OCI-LY1 (cell line): ENCODE results near the gene SIX1.

Experiments
- H2AFZ ChIP-seq: fragments of 200-600 bp; sonication (generic), shearing (Covaris generic); 2 replicates; pipeline ENCODE4 v1.6.0; 2014; ENCODE audit warnings: antibody characterized with exemption, mild to moderate bottlenecking, low read length
- H3F3A ChIP-seq: fragments of 200-600 bp; sonication (generic), shearing (Covaris generic); 2 replicates; pipeline ENCODE4 v1.6.0; 2014; ENCODE audit warnings: mild to moderate bottlenecking, antibody characterized with exemption, low read length, moderate library complexity; ENCODE audit not compliant: insufficient read depth
- H3K27ac ChIP-seq: fragments of 200-600 bp; sonication (generic); 2 replicates; pipeline ENCODE4 v1.5.1; 2014; ENCODE audit warnings: low read length, mixed run types, mild to moderate bottlenecking, low read depth; ENCODE audit not compliant: poor library complexity, severe bottlenecking
- H3K27me3 ChIP-seq: fragments of 200-600 bp; sonication (generic); 2 replicates; pipeline ENCODE4 v1.6.0; 2014; ENCODE audit warnings: antibody characterized with exemption, mild to moderate bottlenecking, low read length, moderate library complexity; ENCODE audit not compliant: insufficient read depth
- H3K36me3 ChIP-seq: fragments of 200-600 bp; sonication (generic); 2 replicates; pipeline ENCODE4 v1.6.1; 2014; ENCODE audit warnings: mild to moderate bottlenecking, antibody characterized with exemption, low read length, moderate library complexity, mixed read lengths; ENCODE audit not compliant: insufficient read depth
- H3K4me1 ChIP-seq: fragments of 200-600 bp; sonication (generic); 2 replicates; pipeline ENCODE4 v1.5.1; 2014; ENCODE audit warnings: mild to moderate bottlenecking, low read length, moderate library complexity; ENCODE audit not compliant: insufficient read depth, severe bottlenecking
- H3K4me2 ChIP-seq: fragments of 200-600 bp; sonication (generic), shearing (Covaris generic); 2 replicates; pipeline ENCODE4 v1.6.1; 2014; ENCODE audit warnings: low read length
- H3K4me3 ChIP-seq: fragments of 200-600 bp; sonication (generic); 2 replicates; pipeline ENCODE4 v1.5.1; 2014; ENCODE audit warnings: low read length, low read depth, mild to moderate bottlenecking, mixed read lengths; ENCODE audit not compliant: poor library complexity, severe bottlenecking
- H3K79me2 ChIP-seq: fragments of 200-600 bp; shearing (Covaris generic); 2 replicates; pipeline ENCODE4 v1.6.1; 2016; ENCODE audit warnings: mixed run types, low read length, mixed read lengths; ENCODE audit not compliant: insufficient read depth
- H3K9ac ChIP-seq: fragments of 200-600 bp; sonication (generic), shearing (Covaris generic); 2 replicates; pipeline ENCODE4 v1.6.1; 2014; ENCODE audit warnings: mild to moderate bottlenecking, low read length, mixed read lengths
- H3K9me2 ChIP-seq: fragments of 200-600 bp; sonication (generic), shearing (Covaris generic); 2 replicates; pipeline ENCODE4 v1.6.1; 2014; ENCODE audit warnings: low read depth, mild to moderate bottlenecking, low read length, mixed read lengths
- H3K9me3 ChIP-seq: fragments of 200-600 bp; shearing (Covaris generic); 2 replicates; pipeline ENCODE4 v1.6.1; 2014; ENCODE audit warnings: low read length, mixed read lengths
- H4K20me1 ChIP-seq: fragments of 200-600 bp; sonication (generic), shearing (Covaris generic); 2 replicates; pipeline ENCODE4 v1.6.0; 2016; ENCODE audit warnings: mild to moderate bottlenecking, low read length; ENCODE audit not compliant: insufficient read depth
- CTCF ChIP-seq: fragments of 200-600 bp; sonication (generic), shearing (Covaris generic); IDR thresholded peaks from 2 replicates; pipeline ENCODE4 v1.5.1; 2017; ENCODE audit warnings: mild to moderate bottlenecking, antibody characterized with exemption, low read length, moderate library complexity, mixed read lengths
- EZH2 ChIP-seq: fragments of 200-600 bp; sonication (generic), shearing (Covaris generic); IDR thresholded peaks from 2 replicates; pipeline ENCODE4 v1.8.0; 2017; ENCODE audit warnings: borderline replicate concordance, mixed run types, mild to moderate bottlenecking, antibody characterized with exemption, low read length, moderate library complexity, mixed read lengths

Gene SIX1

GRCh38 chr14:60641742-60642269, 7.5 kb downstream of the SIX1 start:
- Histone ChIP-seq H3K9ac (no peak overlapping the region), H4K20me1 (no peaks in the 10 kb centered on the region), H3K9me3 (no peaks in the 10 kb centered on the region), H3K36me3 (no peaks in the 10 kb centered on the region), H3F3A (no peaks in the 10 kb centered on the region), H3K4me3 (no peak overlapping the region), H3K79me2 (no peaks in the 10 kb centered on the region), H3K27ac (no peak overlapping the region), H2AFZ (no peak overlapping the region), H3K27me3 (peaks cover 3% of the 10 kb centered on the region; the same call in 1 of the 2 replicates), H3K4me1 (peaks cover 12% of the 10 kb centered on the region), H3K4me2 (no peak overlapping the region), H3K9me2 (no peaks in the 10 kb centered on the region)
- TF ChIP-seq CTCF (no peak), EZH2 (no peak)

DNA sequence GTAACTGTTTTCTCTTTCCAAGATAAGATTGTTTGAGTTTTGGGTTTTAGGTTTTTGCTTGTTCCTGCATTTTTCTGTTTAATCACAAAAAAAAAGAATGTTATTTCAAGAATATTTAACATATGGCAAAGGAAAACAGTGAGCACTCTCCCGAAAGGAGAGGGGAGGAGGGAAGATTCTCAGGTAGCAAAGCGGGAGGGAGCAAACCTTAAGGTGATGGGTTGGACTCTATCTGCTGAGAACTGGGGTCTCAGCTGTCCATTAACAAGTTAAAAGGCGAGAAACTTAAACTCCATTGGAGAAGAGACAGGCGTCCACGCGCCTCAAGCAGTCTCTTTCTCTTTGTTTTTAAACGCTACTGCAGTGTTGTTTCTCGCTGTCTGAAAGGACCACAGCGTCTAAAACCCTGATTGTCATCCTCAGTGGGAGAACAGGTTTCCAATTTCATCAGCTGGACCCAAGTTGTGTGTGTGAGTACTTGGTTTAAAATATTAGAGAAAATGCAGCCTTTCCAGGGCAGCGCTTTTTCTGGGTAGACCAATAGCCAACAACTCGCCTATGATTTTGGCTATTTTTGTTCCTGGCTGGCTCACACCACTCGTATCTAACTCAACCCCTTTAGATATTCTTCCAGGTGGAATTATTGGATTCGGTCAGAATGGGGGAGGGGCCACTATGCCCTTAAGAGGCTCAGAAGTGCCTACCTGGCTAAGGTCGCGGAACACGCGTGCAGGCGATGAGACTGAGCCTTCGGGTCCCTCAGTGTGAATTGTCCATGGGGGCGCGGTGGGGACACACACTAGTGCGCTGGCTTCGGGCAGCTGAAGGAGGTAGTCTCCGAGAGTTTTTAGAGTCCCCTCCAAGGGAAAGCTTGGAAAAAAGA, 8.2 kb downstream of the SIX1 start:
- Histone ChIP-seq H3K9me2 (no peaks in the 10 kb centered on the region), H3K4me3 (no peak overlapping the region), H3K27me3 (peaks cover 3% of the 10 kb centered on the region; the same call in 1 of the 2 replicates), H3K9ac (no peak overlapping the region), H3K9me3 (no peaks in the 10 kb centered on the region), H3K36me3 (no peaks in the 10 kb centered on the region), H3K4me2 (no peak overlapping the region), H3K27ac (no peak overlapping the region), H4K20me1 (no peaks in the 10 kb centered on the region), H3K79me2 (no peaks in the 10 kb centered on the region), H2AFZ (no peak overlapping the region), H3K4me1 (peaks cover 13% of the 10 kb centered on the region), H3F3A (no peaks in the 10 kb centered on the region)
- TF ChIP-seq EZH2 (no peak), CTCF (no peak)

DNA sequence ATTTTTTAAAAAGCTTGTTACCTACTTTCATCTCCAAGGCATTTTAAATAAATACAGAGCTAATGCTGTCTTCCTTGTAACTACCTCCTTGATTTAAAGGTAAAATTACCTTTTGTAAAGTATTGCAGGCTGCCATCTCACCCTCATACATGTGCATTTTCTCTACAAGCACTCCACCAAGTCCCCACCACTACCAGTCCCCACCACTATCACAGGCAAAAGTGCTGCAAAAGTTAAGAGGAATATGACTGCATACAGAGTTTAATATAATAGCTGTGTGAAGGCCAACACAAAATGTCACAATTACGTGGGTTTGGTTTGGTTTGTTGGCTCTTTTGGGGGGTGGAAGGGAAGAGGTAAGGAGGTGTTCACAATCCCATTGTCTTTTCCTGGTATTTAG, 9.6 kb downstream of the SIX1 start:
- H3K9me2 ChIP-seq: no peaks in the 10 kb centered on the region
- H3K27me3 ChIP-seq: peaks cover 3% of the 10 kb centered on the region; the same call in 1 of the 2 replicates
- no peaks in the 10 kb centered on the region for H3K36me3 ChIP-seq

More for the DNA sequence above, 9.6 kb downstream of the SIX1 start:
- H2AFZ ChIP-seq: no peak overlapping the region
- H3K9ac ChIP-seq: no peak overlapping the region
- H4K20me1 ChIP-seq: no peaks in the 10 kb centered on the region
- TF ChIP-seq CTCF: no peak
- no peak for TF ChIP-seq EZH2
- no peaks in the 10 kb centered on the region for H3F3A ChIP-seq
- no peaks in the 10 kb centered on the region for H3K9me3 ChIP-seq
- no peaks in the 10 kb centered on the region for H3K79me2 ChIP-seq
- peaks cover 13% of the 10 kb centered on the region for H3K4me1 ChIP-seq
- H3K27ac ChIP-seq: no peak overlapping the region
- H3K4me3 ChIP-seq: no peak overlapping the region
- H3K4me2 ChIP-seq: no peak overlapping the region
